ENCODE results near the gene ARHGAP44. TPM values are rescaled to one million over a fixed set of nuclear protein-coding genes. Genes with fewer than 3 reads are reported as not detected.

The ARHGAP44 gene
- total and polyA plus RNA-seq, 2 experiments from 2014 or later, result 5.8 to 16.4 TPM

DNA sequence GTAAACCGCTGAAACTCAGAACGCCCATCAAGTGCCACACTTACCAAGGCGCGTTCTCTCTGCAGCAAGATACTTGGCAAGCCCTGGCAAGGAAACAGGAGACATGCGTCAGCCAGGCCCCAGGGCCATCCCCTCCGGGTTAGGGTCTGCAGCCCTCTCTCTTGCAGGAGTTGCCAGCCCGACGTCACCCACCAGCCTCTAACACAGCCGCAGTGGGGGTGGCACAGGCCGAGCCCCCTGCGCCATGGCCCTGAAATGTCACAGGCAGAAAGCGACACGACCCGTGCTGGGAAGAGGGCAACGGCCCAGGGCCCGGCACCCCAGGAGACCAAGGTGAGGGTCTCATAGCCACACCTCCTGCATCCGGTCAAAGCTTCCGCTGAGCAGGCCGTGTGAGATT lies 206.6 kb downstream of the ARHGAP44 start:
- H3F3A ChIP-seq (replicated peaks; ENCODE audit: low read depth), result no peaks in the 10 kb centered on the region
- H4K20me1 ChIP-seq (replicated peaks; ENCODE audit: insufficient read depth), result peaks cover 20% of the 10 kb centered on the region
- no peaks in the 10 kb centered on the region for H3K27me3 ChIP-seq (ENCODE audit: insufficient read depth)
- H3K36me3 ChIP-seq (ENCODE audit: insufficient read depth), result peaks cover 77% of the 10 kb centered on the region
- no peaks in the 10 kb centered on the region for H3K79me2 ChIP-seq (replicated peaks; ENCODE audit: insufficient read depth)
- Mint-ChIP-seq H3K27me3 (ENCODE audit: insufficient read depth, low read depth, poor library complexity) (peaks cover 5% of the 10 kb centered on the region), H3K9me3 (no peaks in the 10 kb centered on the region; the same call in 2 of the 3 replicates), H3K36me3 (ENCODE audit: low read depth) (peaks cover 98% of the 10 kb centered on the region), H3K4me1 (no peaks in the 10 kb centered on the region), H3K27ac (no peak overlapping the region), H3K4me3 (no peak overlapping the region)
- no peaks in the 10 kb centered on the region for H3K9me2 ChIP-seq (ENCODE audit: insufficient read depth)
- TF ChIP-seq, protein P1, sequence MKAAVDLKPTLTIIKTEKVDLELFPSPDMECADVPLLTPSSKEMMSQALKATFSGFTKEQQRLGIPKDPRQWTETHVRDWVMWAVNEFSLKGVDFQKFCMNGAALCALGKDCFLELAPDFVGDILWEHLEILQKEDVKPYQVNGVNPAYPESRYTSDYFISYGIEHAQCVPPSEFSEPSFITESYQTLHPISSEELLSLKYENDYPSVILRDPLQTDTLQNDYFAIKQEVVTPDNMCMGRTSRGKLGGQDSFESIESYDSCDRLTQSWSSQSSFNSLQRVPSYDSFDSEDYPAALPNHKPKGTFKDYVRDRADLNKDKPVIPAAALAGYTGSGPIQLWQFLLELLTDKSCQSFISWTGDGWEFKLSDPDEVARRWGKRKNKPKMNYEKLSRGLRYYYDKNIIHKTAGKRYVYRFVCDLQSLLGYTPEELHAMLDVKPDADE (IDR thresholded peaks at IDR 0.05), result no peak
- TF ChIP-seq ZNF331 (CRISPR knock-in tag; IDR thresholded peaks at IDR 0.05; ENCODE audit: low read depth) (no peak), ZNF114 (CRISPR knock-in tag; IDR thresholded peaks at IDR 0.05) (no peak), JUNB (IDR thresholded peaks at IDR 0.05; ENCODE audit: unreplicated experiment) (no peak), CREB1 (CRISPR knock-in tag; IDR thresholded peaks at IDR 0.05; ENCODE audit: low read depth) (no peak), POLR2AphosphoS5 (IDR thresholded peaks at IDR 0.05; ENCODE audit: low read depth) (no peak), EZH2 (IDR thresholded peaks at IDR 0.05; ENCODE audit: low read depth, unreplicated experiment) (no peak), EZH2phosphoT487 (IDR thresholded peaks at IDR 0.05; ENCODE audit: unreplicated experiment) (no peak), NANOG (IDR thresholded peaks at IDR 0.05; ENCODE audit: borderline replicate concordance) (no peak), STAT1 (IDR thresholded peaks at IDR 0.05; ENCODE audit: unreplicated experiment) (no peak)
- TF ChIP-seq, protein P2, sequence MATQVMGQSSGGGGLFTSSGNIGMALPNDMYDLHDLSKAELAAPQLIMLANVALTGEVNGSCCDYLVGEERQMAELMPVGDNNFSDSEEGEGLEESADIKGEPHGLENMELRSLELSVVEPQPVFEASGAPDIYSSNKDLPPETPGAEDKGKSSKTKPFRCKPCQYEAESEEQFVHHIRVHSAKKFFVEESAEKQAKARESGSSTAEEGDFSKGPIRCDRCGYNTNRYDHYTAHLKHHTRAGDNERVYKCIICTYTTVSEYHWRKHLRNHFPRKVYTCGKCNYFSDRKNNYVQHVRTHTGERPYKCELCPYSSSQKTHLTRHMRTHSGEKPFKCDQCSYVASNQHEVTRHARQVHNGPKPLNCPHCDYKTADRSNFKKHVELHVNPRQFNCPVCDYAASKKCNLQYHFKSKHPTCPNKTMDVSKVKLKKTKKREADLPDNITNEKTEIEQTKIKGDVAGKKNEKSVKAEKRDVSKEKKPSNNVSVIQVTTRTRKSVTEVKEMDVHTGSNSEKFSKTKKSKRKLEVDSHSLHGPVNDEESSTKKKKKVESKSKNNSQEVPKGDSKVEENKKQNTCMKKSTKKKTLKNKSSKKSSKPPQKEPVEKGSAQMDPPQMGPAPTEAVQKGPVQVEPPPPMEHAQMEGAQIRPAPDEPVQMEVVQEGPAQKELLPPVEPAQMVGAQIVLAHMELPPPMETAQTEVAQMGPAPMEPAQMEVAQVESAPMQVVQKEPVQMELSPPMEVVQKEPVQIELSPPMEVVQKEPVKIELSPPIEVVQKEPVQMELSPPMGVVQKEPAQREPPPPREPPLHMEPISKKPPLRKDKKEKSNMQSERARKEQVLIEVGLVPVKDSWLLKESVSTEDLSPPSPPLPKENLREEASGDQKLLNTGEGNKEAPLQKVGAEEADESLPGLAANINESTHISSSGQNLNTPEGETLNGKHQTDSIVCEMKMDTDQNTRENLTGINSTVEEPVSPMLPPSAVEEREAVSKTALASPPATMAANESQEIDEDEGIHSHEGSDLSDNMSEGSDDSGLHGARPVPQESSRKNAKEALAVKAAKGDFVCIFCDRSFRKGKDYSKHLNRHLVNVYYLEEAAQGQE (IDR thresholded peaks at IDR 0.05; ENCODE audit: unreplicated experiment), result no peak
- TF ChIP-seq, protein P3, sequence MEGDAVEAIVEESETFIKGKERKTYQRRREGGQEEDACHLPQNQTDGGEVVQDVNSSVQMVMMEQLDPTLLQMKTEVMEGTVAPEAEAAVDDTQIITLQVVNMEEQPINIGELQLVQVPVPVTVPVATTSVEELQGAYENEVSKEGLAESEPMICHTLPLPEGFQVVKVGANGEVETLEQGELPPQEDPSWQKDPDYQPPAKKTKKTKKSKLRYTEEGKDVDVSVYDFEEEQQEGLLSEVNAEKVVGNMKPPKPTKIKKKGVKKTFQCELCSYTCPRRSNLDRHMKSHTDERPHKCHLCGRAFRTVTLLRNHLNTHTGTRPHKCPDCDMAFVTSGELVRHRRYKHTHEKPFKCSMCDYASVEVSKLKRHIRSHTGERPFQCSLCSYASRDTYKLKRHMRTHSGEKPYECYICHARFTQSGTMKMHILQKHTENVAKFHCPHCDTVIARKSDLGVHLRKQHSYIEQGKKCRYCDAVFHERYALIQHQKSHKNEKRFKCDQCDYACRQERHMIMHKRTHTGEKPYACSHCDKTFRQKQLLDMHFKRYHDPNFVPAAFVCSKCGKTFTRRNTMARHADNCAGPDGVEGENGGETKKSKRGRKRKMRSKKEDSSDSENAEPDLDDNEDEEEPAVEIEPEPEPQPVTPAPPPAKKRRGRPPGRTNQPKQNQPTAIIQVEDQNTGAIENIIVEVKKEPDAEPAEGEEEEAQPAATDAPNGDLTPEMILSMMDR (conservative IDR thresholded peaks at IDR 0.05; ENCODE audit: low read depth in 2 of 2), result no peak
- TF ChIP-seq, protein P4, sequence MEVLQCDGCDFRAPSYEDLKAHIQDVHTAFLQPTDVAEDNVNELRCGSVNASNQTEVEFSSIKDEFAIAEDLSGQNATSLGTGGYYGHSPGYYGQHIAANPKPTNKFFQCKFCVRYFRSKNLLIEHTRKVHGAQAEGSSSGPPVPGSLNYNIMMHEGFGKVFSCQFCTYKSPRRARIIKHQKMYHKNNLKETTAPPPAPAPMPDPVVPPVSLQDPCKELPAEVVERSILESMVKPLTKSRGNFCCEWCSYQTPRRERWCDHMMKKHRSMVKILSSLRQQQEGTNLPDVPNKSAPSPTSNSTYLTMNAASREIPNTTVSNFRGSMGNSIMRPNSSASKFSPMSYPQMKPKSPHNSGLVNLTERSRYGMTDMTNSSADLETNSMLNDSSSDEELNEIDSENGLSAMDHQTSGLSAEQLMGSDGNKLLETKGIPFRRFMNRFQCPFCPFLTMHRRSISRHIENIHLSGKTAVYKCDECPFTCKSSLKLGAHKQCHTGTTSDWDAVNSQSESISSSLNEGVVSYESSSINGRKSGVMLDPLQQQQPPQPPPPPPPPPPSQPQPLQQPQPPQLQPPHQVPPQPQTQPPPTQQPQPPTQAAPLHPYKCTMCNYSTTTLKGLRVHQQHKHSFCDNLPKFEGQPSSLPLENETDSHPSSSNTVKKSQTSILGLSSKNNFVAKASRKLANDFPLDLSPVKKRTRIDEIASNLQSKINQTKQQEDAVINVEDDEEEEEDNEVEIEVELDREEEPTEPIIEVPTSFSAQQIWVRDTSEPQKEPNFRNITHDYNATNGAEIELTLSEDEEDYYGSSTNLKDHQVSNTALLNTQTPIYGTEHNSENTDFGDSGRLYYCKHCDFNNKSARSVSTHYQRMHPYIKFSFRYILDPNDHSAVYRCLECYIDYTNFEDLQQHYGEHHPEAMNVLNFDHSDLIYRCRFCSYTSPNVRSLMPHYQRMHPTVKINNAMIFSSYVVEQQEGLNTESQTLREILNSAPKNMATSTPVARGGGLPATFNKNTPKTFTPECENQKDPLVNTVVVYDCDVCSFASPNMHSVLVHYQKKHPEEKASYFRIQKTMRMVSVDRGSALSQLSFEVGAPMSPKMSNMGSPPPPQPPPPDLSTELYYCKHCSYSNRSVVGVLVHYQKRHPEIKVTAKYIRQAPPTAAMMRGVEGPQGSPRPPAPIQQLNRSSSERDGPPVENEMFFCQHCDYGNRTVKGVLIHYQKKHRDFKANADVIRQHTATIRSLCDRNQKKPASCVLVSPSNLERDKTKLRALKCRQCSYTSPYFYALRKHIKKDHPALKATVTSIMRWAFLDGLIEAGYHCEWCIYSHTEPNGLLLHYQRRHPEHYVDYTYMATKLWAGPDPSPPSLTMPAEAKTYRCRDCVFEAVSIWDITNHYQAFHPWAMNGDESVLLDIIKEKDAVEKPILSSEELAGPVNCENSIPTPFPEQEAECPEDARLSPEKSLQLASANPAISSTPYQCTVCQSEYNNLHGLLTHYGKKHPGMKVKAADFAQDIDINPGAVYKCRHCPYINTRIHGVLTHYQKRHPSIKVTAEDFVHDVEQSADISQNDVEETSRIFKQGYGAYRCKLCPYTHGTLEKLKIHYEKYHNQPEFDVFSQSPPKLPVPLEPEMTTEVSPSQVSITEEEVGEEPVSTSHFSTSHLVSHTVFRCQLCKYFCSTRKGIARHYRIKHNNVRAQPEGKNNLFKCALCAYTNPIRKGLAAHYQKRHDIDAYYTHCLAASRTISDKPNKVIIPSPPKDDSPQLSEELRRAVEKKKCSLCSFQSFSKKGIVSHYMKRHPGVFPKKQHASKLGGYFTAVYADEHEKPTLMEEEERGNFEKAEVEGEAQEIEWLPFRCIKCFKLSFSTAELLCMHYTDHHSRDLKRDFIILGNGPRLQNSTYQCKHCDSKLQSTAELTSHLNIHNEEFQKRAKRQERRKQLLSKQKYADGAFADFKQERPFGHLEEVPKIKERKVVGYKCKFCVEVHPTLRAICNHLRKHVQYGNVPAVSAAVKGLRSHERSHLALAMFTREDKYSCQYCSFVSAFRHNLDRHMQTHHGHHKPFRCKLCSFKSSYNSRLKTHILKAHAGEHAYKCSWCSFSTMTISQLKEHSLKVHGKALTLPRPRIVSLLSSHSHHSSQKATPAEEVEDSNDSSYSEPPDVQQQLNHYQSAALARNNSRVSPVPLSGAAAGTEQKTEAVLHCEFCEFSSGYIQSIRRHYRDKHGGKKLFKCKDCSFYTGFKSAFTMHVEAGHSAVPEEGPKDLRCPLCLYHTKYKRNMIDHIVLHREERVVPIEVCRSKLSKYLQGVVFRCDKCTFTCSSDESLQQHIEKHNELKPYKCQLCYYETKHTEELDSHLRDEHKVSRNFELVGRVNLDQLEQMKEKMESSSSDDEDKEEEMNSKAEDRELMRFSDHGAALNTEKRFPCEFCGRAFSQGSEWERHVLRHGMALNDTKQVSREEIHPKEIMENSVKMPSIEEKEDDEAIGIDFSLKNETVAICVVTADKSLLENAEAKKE (CRISPR knock-in tag; IDR thresholded peaks at IDR 0.05), result no peak
- no peak overlapping the region for H2AFZ ChIP-seq
- ATAC-seq, result no peak
- DNase-seq (ENCODE audit: low spot score), result no peak
- no peak overlapping the region for H3K4me2 ChIP-seq
- no peak overlapping the region for H3K4me3 ChIP-seq
- H3K4me1 ChIP-seq (ENCODE audit: insufficient read depth), result no peaks in the 10 kb centered on the region
- H3K27ac ChIP-seq (ENCODE audit: low read depth), result no peak overlapping the region

All from GM23338 (cell line).